ENCODE data around the gene RPL3.

Gene RPL3

GRCh38 chr22:39284983-39285382 is 34.4 kb downstream of the RPL3 start:
- Histone ChIP-seq H3K27me3 (ENCODE audit: control insufficient read depth, low read length) (peaks cover 8% of the 10 kb centered on the region), H3K9me2 (replicated peaks; ENCODE audit: control insufficient read depth, low read length) (no peaks in the 10 kb centered on the region), H3K4me2 (ENCODE audit: low read length) (no peak overlapping the region), H3K79me2 (ENCODE audit: control insufficient read depth, low read length) (no peaks in the 10 kb centered on the region), H3F3A (ENCODE audit: control insufficient read depth, insufficient read depth) (no peaks in the 10 kb centered on the region), H4K20me1 (ENCODE audit: control insufficient read depth, insufficient read depth, low read depth, low read length) (no peaks in the 10 kb centered on the region), H3K4me3 (ENCODE audit: low read length) (no peak overlapping the region), H3K27ac (ENCODE audit: low read depth, low read length) (no peak overlapping the region), H3K9me3 (ENCODE audit: control insufficient read depth, insufficient read depth, low read length) (no peaks in the 10 kb centered on the region), H3K4me1 (ENCODE audit: control insufficient read depth, low read length) (peaks cover 19% of the 10 kb centered on the region), H3K36me3 (ENCODE audit: control insufficient read depth, low read length) (no peaks in the 10 kb centered on the region)
- TF ChIP-seq CTCF (IDR thresholded peaks at IDR 0.05; ENCODE audit: low read depth, low read length, poor library complexity, severe bottlenecking): no peak
- TF ChIP-seq EZH2phosphoT487 (IDR thresholded peaks at IDR 0.05; ENCODE audit: borderline replicate concordance, low read length): no peak

GRCh38 chr22:39284142-39284980 is 35.1 kb downstream of the RPL3 start:
- Histone ChIP-seq H3K4me1 (ENCODE audit: control insufficient read depth, low read length) (peaks cover 19% of the 10 kb centered on the region), H3K4me2 (ENCODE audit: low read length) (no peak overlapping the region), H3K4me3 (ENCODE audit: low read length) (no peak overlapping the region), H3K9me2 (replicated peaks; ENCODE audit: control insufficient read depth, low read length) (no peaks in the 10 kb centered on the region), H3K9me3 (ENCODE audit: control insufficient read depth, insufficient read depth, low read length) (no peaks in the 10 kb centered on the region), H3K27ac (ENCODE audit: low read depth, low read length) (no peak overlapping the region), H3K79me2 (ENCODE audit: control insufficient read depth, low read length) (no peaks in the 10 kb centered on the region), H4K20me1 (ENCODE audit: control insufficient read depth, insufficient read depth, low read depth, low read length) (no peaks in the 10 kb centered on the region), H3K36me3 (ENCODE audit: control insufficient read depth, low read length) (no peaks in the 10 kb centered on the region), H3F3A (ENCODE audit: control insufficient read depth, insufficient read depth) (no peaks in the 10 kb centered on the region), H3K27me3 (ENCODE audit: control insufficient read depth, low read length) (peaks cover 8% of the 10 kb centered on the region)
- TF ChIP-seq EZH2phosphoT487 (IDR thresholded peaks at IDR 0.05; ENCODE audit: borderline replicate concordance, low read length): no peak

- H3K36me3 ChIP-seq (ENCODE audit: control insufficient read depth, low read length): no peaks in the 10 kb centered on the region
Measured at GRCh38 chr22:39283322-39284141, 35.9 kb downstream of the RPL3 start.

More at GRCh38 chr22:39283322-39284141, 35.9 kb downstream of the RPL3 start:
- Histone ChIP-seq H3K9me3 (ENCODE audit: control insufficient read depth, insufficient read depth, low read length) (no peaks in the 10 kb centered on the region), H3K4me1 (ENCODE audit: control insufficient read depth, low read length) (peaks cover 19% of the 10 kb centered on the region), H4K20me1 (ENCODE audit: control insufficient read depth, insufficient read depth, low read depth, low read length) (no peaks in the 10 kb centered on the region), H3K4me2 (ENCODE audit: low read length) (no peak overlapping the region), H3K9me2 (replicated peaks; ENCODE audit: control insufficient read depth, low read length) (no peaks in the 10 kb centered on the region), H3K27ac (ENCODE audit: low read depth, low read length) (no peak overlapping the region), H3F3A (ENCODE audit: control insufficient read depth, insufficient read depth) (no peaks in the 10 kb centered on the region), H3K4me3 (ENCODE audit: low read length) (no peak overlapping the region), H3K27me3 (ENCODE audit: control insufficient read depth, low read length) (peaks cover 8% of the 10 kb centered on the region), H3K79me2 (ENCODE audit: control insufficient read depth, low read length) (no peaks in the 10 kb centered on the region)
- no peak for TF ChIP-seq CTCF (IDR thresholded peaks at IDR 0.05; ENCODE audit: low read depth, low read length, poor library complexity, severe bottlenecking)
- no peak for TF ChIP-seq EZH2phosphoT487 (IDR thresholded peaks at IDR 0.05; ENCODE audit: borderline replicate concordance, low read length)

Measured in DOHH2 (cell line).